ENCODE results near the gene LRRC49.

GRCh38 chr15:70870051-70870450, 22.6 kb upstream of the LRRC49 start:
- no peak for TF ChIP-seq MYC (IDR thresholded peaks at IDR 0.05; ENCODE audit: low read depth, low read length)
- TF ChIP-seq, protein P1, sequence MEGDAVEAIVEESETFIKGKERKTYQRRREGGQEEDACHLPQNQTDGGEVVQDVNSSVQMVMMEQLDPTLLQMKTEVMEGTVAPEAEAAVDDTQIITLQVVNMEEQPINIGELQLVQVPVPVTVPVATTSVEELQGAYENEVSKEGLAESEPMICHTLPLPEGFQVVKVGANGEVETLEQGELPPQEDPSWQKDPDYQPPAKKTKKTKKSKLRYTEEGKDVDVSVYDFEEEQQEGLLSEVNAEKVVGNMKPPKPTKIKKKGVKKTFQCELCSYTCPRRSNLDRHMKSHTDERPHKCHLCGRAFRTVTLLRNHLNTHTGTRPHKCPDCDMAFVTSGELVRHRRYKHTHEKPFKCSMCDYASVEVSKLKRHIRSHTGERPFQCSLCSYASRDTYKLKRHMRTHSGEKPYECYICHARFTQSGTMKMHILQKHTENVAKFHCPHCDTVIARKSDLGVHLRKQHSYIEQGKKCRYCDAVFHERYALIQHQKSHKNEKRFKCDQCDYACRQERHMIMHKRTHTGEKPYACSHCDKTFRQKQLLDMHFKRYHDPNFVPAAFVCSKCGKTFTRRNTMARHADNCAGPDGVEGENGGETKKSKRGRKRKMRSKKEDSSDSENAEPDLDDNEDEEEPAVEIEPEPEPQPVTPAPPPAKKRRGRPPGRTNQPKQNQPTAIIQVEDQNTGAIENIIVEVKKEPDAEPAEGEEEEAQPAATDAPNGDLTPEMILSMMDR (IDR thresholded peaks at IDR 0.05; ENCODE audit: extremely low read depth in 1 of 2, insufficient read depth in 1 of 2, low read depth in 1 of 2, low read length in 2 of 2) = no peak
- no peak for TF ChIP-seq EZH2 (IDR thresholded peaks at IDR 0.05; ENCODE audit: borderline replicate concordance, low read depth, low read length, severe bottlenecking)
- TF ChIP-seq GATA2 (IDR thresholded peaks at IDR 0.05; ENCODE audit: insufficient read depth, insufficient read length, low read depth, low read length) = no peak
- TF ChIP-seq POLR2AphosphoS5 (IDR thresholded peaks at IDR 0.05; ENCODE audit: insufficient read depth, low read depth, low read length) = no peak
